Activated naive CD8-positive, alpha-beta T cell (primary cell): Measurements from ENCODE around the gene WIPF1.

Source experiments
- H3K27ac Mint-ChIP-seq: one replicate; pipeline ENCODE4 v1.8.0; 2021; ENCODE audit warnings: mixed read lengths
- H3K27me3 Mint-ChIP-seq: one replicate; pipeline ENCODE4 v1.8.0; 2021; ENCODE audit warnings: mixed read lengths
- H3K36me3 Mint-ChIP-seq: one replicate; pipeline ENCODE4 v1.8.0; 2021; ENCODE audit warnings: mixed read lengths
- H3K4me1 Mint-ChIP-seq: one replicate; pipeline ENCODE4 v1.8.0; 2021; ENCODE audit warnings: low read depth, mixed read lengths
- H3K4me3 Mint-ChIP-seq: one replicate; pipeline ENCODE4 v1.8.0; 2021; ENCODE audit warnings: mild to moderate bottlenecking, mixed read lengths
- H3K9me3 Mint-ChIP-seq: one replicate; pipeline ENCODE4 v1.8.0; 2021; ENCODE audit warnings: low read depth, mixed read lengths

WIPF1 gene

GRCh38 chr2:174611006-174611405, 13.4 kb upstream of the WIPF1 start:
- Mint-ChIP-seq H3K9me3 (no peaks in the 10 kb centered on the region), H3K36me3 (peaks cover 13% of the 10 kb centered on the region), H3K4me3 (peak overlapping the region; percentile 9), H3K27me3 (no peaks in the 10 kb centered on the region), H3K27ac (peak overlapping the region; percentile 94), H3K4me1 (peaks cover 94% of the 10 kb centered on the region)

GRCh38 chr2:174610243-174610995, 12.8 kb upstream of the WIPF1 start:
- peaks cover 13% of the 10 kb centered on the region for H3K36me3 Mint-ChIP-seq
- H3K27me3 Mint-ChIP-seq, result no peaks in the 10 kb centered on the region
- H3K9me3 Mint-ChIP-seq, result no peaks in the 10 kb centered on the region
- peak overlapping the region; percentile 94 for H3K27ac Mint-ChIP-seq
- H3K4me3 Mint-ChIP-seq, result peak overlapping the region; percentile 9
- peaks cover 94% of the 10 kb centered on the region for H3K4me1 Mint-ChIP-seq

GRCh38 chr2:174609261-174609660, 11.7 kb upstream of the WIPF1 start:
- peak overlapping the region; percentile 64 for H3K4me3 Mint-ChIP-seq
- no peaks in the 10 kb centered on the region for H3K9me3 Mint-ChIP-seq
- H3K4me1 Mint-ChIP-seq, result peaks cover 90% of the 10 kb centered on the region
- peak overlapping the region; percentile 96 for H3K27ac Mint-ChIP-seq
- H3K36me3 Mint-ChIP-seq, result peaks cover 13% of the 10 kb centered on the region
- no peaks in the 10 kb centered on the region for H3K27me3 Mint-ChIP-seq

GRCh38 chr2:174608866-174609214, 11.2 kb upstream of the WIPF1 start:
- Mint-ChIP-seq H3K36me3 (peaks cover 11% of the 10 kb centered on the region), H3K9me3 (no peaks in the 10 kb centered on the region), H3K4me1 (peaks cover 88% of the 10 kb centered on the region), H3K4me3 (peak overlapping the region; percentile 64), H3K27me3 (no peaks in the 10 kb centered on the region), H3K27ac (peak overlapping the region; percentile 96)

- Mint-ChIP-seq H3K4me3 (peak overlapping the region; percentile 64), H3K27me3 (no peaks in the 10 kb centered on the region), H3K9me3 (no peaks in the 10 kb centered on the region), H3K36me3 (peaks cover 8% of the 10 kb centered on the region), H3K4me1 (peaks cover 88% of the 10 kb centered on the region), H3K27ac (peak overlapping the region; percentile 96)
Measured at GRCh38 chr2:174607989-174608865, 10.6 kb upstream of the WIPF1 start.

GRCh38 chr2:174607584-174607983, 10.0 kb upstream of the WIPF1 start:
- peak overlapping the region; percentile 64 for H3K4me3 Mint-ChIP-seq
- H3K27ac Mint-ChIP-seq, result peak overlapping the region; percentile 96
- H3K27me3 Mint-ChIP-seq, result no peaks in the 10 kb centered on the region
- H3K4me1 Mint-ChIP-seq, result peaks cover 88% of the 10 kb centered on the region
- H3K36me3 Mint-ChIP-seq, result peaks cover 6% of the 10 kb centered on the region
- H3K9me3 Mint-ChIP-seq, result no peaks in the 10 kb centered on the region

- Mint-ChIP-seq H3K4me3 (peak overlapping the region; percentile 57), H3K27me3 (no peaks in the 10 kb centered on the region)
Measured at GRCh38 chr2:174606336-174606735, 8.7 kb upstream of the WIPF1 start.

GRCh38 chr2:174605687-174606086, 8.1 kb upstream of the WIPF1 start:
- peak overlapping the region; percentile 98 for H3K27ac Mint-ChIP-seq
- H3K9me3 Mint-ChIP-seq, result no peaks in the 10 kb centered on the region
- peaks cover 87% of the 10 kb centered on the region for H3K4me1 Mint-ChIP-seq
- no peaks in the 10 kb centered on the region for H3K27me3 Mint-ChIP-seq
- peaks cover 5% of the 10 kb centered on the region for H3K36me3 Mint-ChIP-seq
- H3K4me3 Mint-ChIP-seq, result peak overlapping the region; percentile 20

More at GRCh38 chr2:174606336-174606735, 8.7 kb upstream of the WIPF1 start:
- no peaks in the 10 kb centered on the region for H3K9me3 Mint-ChIP-seq
- H3K27ac Mint-ChIP-seq, result peak overlapping the region; percentile 98
- peaks cover 5% of the 10 kb centered on the region for H3K36me3 Mint-ChIP-seq
- peaks cover 89% of the 10 kb centered on the region for H3K4me1 Mint-ChIP-seq

GRCh38 chr2:174603280-174603679, 5.7 kb upstream of the WIPF1 start:
- H3K36me3 Mint-ChIP-seq, result peaks cover 7% of the 10 kb centered on the region
- peak overlapping the region; percentile 18 for H3K4me3 Mint-ChIP-seq
- peak overlapping the region; percentile 93 for H3K27ac Mint-ChIP-seq
- H3K27me3 Mint-ChIP-seq, result no peaks in the 10 kb centered on the region
- no peaks in the 10 kb centered on the region for H3K9me3 Mint-ChIP-seq
- H3K4me1 Mint-ChIP-seq, result peaks cover 87% of the 10 kb centered on the region

GRCh38 chr2:174602745-174603144, 5.1 kb upstream of the WIPF1 start:
- peaks cover 87% of the 10 kb centered on the region for H3K4me1 Mint-ChIP-seq
- H3K4me3 Mint-ChIP-seq, result peak overlapping the region; percentile 18
- no peaks in the 10 kb centered on the region for H3K9me3 Mint-ChIP-seq
- peak overlapping the region; percentile 93 for H3K27ac Mint-ChIP-seq
- no peaks in the 10 kb centered on the region for H3K27me3 Mint-ChIP-seq
- H3K36me3 Mint-ChIP-seq, result peaks cover 7% of the 10 kb centered on the region

GRCh38 chr2:174600349-174600748, 2.7 kb upstream of the WIPF1 start:
- no peaks in the 10 kb centered on the region for H3K27me3 Mint-ChIP-seq
- no peaks in the 10 kb centered on the region for H3K9me3 Mint-ChIP-seq
- peak overlapping the region; percentile 97 for H3K27ac Mint-ChIP-seq
- H3K36me3 Mint-ChIP-seq, result peaks cover 8% of the 10 kb centered on the region
- peak overlapping the region; percentile 52 for H3K4me3 Mint-ChIP-seq
- H3K4me1 Mint-ChIP-seq, result peaks cover 75% of the 10 kb centered on the region

- Mint-ChIP-seq H3K9me3 (no peaks in the 10 kb centered on the region), H3K36me3 (peaks cover 9% of the 10 kb centered on the region), H3K4me1 (peaks cover 76% of the 10 kb centered on the region), H3K27ac (peak overlapping the region; percentile 97), H3K4me3 (peak overlapping the region; percentile 92), H3K27me3 (no peaks in the 10 kb centered on the region)
Measured at GRCh38 chr2:174599310-174599921, 1.8 kb upstream of the WIPF1 start.

- Mint-ChIP-seq H3K4me3 (peak overlapping the region; percentile 92), H3K27me3 (no peaks in the 10 kb centered on the region), H3K9me3 (no peaks in the 10 kb centered on the region), H3K27ac (peak overlapping the region; percentile 97), H3K4me1 (peaks cover 74% of the 10 kb centered on the region), H3K36me3 (peaks cover 8% of the 10 kb centered on the region)
Measured at GRCh38 chr2:174597009-174597344, 627 bp downstream of the WIPF1 start.

- Mint-ChIP-seq H3K4me3 (peak overlapping the region; percentile 92), H3K4me1 (peaks cover 74% of the 10 kb centered on the region), H3K27me3 (no peaks in the 10 kb centered on the region), H3K27ac (peak overlapping the region; percentile 97), H3K36me3 (peaks cover 12% of the 10 kb centered on the region), H3K9me3 (no peaks in the 10 kb centered on the region)
Measured at GRCh38 chr2:174595891-174596397, 1.7 kb downstream of the WIPF1 start.
